ENCODE measurements around the gene C3orf22.

The C3orf22 gene

GRCh38 chr3:126556637-126557414 is 1.9 kb downstream of the C3orf22 start:
- DNase-seq: no peak

- no peak for DNase-seq
Measured at GRCh38 chr3:126555795-126556636, 2.7 kb downstream of the C3orf22 start.

GRCh38 chr3:126554560-126555525 is 3.9 kb downstream of the C3orf22 start:
- no peak for DNase-seq

- no peak for DNase-seq
Measured at GRCh38 chr3:126553284-126554084, 5.2 kb downstream of the C3orf22 start.

- no peak for DNase-seq
Measured at GRCh38 chr3:126552688-126553283, 5.9 kb downstream of the C3orf22 start.

- DNase-seq: no peak
Measured at GRCh38 chr3:126551839-126552687, 6.7 kb downstream of the C3orf22 start.

- DNase-seq: no peak
Measured at GRCh38 chr3:126551121-126551838, 7.5 kb downstream of the C3orf22 start.

- DNase-seq: no peak
Measured at GRCh38 chr3:126550488-126551051, 8.2 kb downstream of the C3orf22 start.

- DNase-seq: no peak
Measured at GRCh38 chr3:126549861-126550487, 8.8 kb downstream of the C3orf22 start.

- DNase-seq: no peak
Measured at GRCh38 chr3:126548556-126549466, 9.9 kb downstream of the C3orf22 start.

- DNase-seq: no peak
Measured at GRCh38 chr3:126547721-126548120, 11.0 kb downstream of the C3orf22 start.

GRCh38 chr3:126546549-126547239 is 12.0 kb downstream of the C3orf22 start:
- no peak for DNase-seq

- DNase-seq: no peak
Measured at GRCh38 chr3:126546013-126546412, 12.7 kb downstream of the C3orf22 start.

- no peak for DNase-seq
Measured at GRCh38 chr3:126545544-126545943, 13.2 kb downstream of the C3orf22 start.

- DNase-seq: no peak
Measured at GRCh38 chr3:126544596-126545281, 14.0 kb downstream of the C3orf22 start.

- DNase-seq: no peak
Measured at GRCh38 chr3:126543457-126544061, 15.2 kb downstream of the C3orf22 start.
